ENCODE data around the gene CYTH3. TPM values are rescaled to one million over a fixed set of nuclear protein-coding genes. Genes with fewer than 3 reads are reported as not detected.

Gene CYTH3
- total RNA-seq: 2.6 and 3.6 TPM in 2 replicates

- Mint-ChIP-seq H3K4me1 (peaks cover 19% of the 10 kb centered on the region), H3K4me3 (peak within 1 kb of the TSS; percentile 89), H3K36me3 (ENCODE audit: low read depth) (no peaks in the 10 kb centered on the region), H3K27me3 (peaks cover 7% of the 10 kb centered on the region), H3K9me3 (no peaks in the 10 kb centered on the region), H3K27ac (peak within 1 kb of the TSS; percentile 50)
- intact Hi-C loops (cut with micrococcal nuclease): loop anchor here (5.0 kb wide), 3 partner anchors 45 to 450 kb away; no protein-coding TSS in a partner anchor
- POLR2A ChIA-PET: interaction anchor here (0.6 to 0.7 kb wide), 3 partner anchors 78 to 203 kb away, joined by 4 to 6 read pairs (median 4); no protein-coding TSS in a partner anchor
- DNase-seq (peak; percentile 95), ATAC-seq (ENCODE audit: low read depth) (peak; percentile 93)
- CTCF ChIA-PET: no interaction called here
- TF ChIP-seq CTCF (IDR thresholded peaks at IDR 0.05): no peak
These were observed at the start of gene CYTH3 for GRCh38 chr7:6272481-6273323. TSS of gene CYTH3 (minus strand) at chr7:6272624. CDS start at chr7:6272507, 117 bp downstream.

GRCh38 chr7:6320791-6321190 is 48.4 kb upstream of the CYTH3 start:
- Mint-ChIP-seq H3K4me1 (peaks cover 12% of the 10 kb centered on the region), H3K36me3 (ENCODE audit: low read depth) (no peaks in the 10 kb centered on the region), H3K4me3 (no peak overlapping the region), H3K9me3 (no peaks in the 10 kb centered on the region), H3K27me3 (peaks cover 2% of the 10 kb centered on the region), H3K27ac (no peak overlapping the region)
- ChIA-PET POLR2A (no interaction called here), CTCF (interaction anchor here (1.0 to 5.1 kb wide), 3 partner anchors 13 to 324 kb away, joined by 3 to 53 read pairs (median 4); no protein-coding TSS in a partner anchor)
- intact Hi-C loops (cut with micrococcal nuclease): no loop called here
- ATAC-seq (ENCODE audit: low read depth) (no peak), DNase-seq (no peak)
- no peak for TF ChIP-seq CTCF (IDR thresholded peaks at IDR 0.05)

- Mint-ChIP-seq H3K9me3 (no peaks in the 10 kb centered on the region), H3K4me1 (peaks cover 9% of the 10 kb centered on the region), H3K4me3 (peak overlapping the region; percentile 28), H3K27me3 (no peaks in the 10 kb centered on the region), H3K36me3 (ENCODE audit: low read depth) (no peaks in the 10 kb centered on the region), H3K27ac (no peak overlapping the region)
- DNase-seq (no peak), ATAC-seq (ENCODE audit: low read depth) (peak; percentile 62)
- intact Hi-C loops (cut with micrococcal nuclease): no loop called here
- no peak for TF ChIP-seq CTCF (IDR thresholded peaks at IDR 0.05)
- ChIA-PET POLR2A (no interaction called here), CTCF (no interaction called here)
These were observed 45.5 kb upstream of the CYTH3 start for GRCh38 chr7:6317797-6318438.

GRCh38 chr7:6316226-6316625 is 43.8 kb upstream of the CYTH3 start:
- Mint-ChIP-seq H3K4me1 (peaks cover 8% of the 10 kb centered on the region), H3K27ac (no peak overlapping the region), H3K36me3 (ENCODE audit: low read depth) (no peaks in the 10 kb centered on the region), H3K27me3 (no peaks in the 10 kb centered on the region), H3K9me3 (no peaks in the 10 kb centered on the region), H3K4me3 (no peak overlapping the region)
- no peak for ATAC-seq (ENCODE audit: low read depth)
- CTCF ChIA-PET: no interaction called here
- TF ChIP-seq CTCF (IDR thresholded peaks at IDR 0.05): no peak
- intact Hi-C loops (cut with micrococcal nuclease): no loop called here
- DNase-seq: no peak
- POLR2A ChIA-PET: no interaction called here

- TF ChIP-seq CTCF (IDR thresholded peaks at IDR 0.05): no peak
- peaks cover 8% of the 10 kb centered on the region for H3K4me1 Mint-ChIP-seq
- H3K36me3 Mint-ChIP-seq (ENCODE audit: low read depth): no peaks in the 10 kb centered on the region
- no peak for ATAC-seq (ENCODE audit: low read depth)
- no peak overlapping the region for H3K4me3 Mint-ChIP-seq
- intact Hi-C loops (cut with micrococcal nuclease): no loop called here
- ChIA-PET POLR2A (interaction anchor here (0.6 kb wide), 1 partner anchor 33 kb away, joined by 4 read pairs; no protein-coding TSS in a partner anchor), CTCF (no interaction called here)
- no peak for DNase-seq
- no peaks in the 10 kb centered on the region for H3K9me3 Mint-ChIP-seq
- H3K27ac Mint-ChIP-seq: no peak overlapping the region
- H3K27me3 Mint-ChIP-seq: no peaks in the 10 kb centered on the region
These were observed 43.3 kb upstream of the CYTH3 start for GRCh38 chr7:6315746-6316145.

Data from activated B cell treated with CpG ODN at 0.5 μM for 24 hours (primary cell).